ENCODE measurements around the gene C1QTNF6.

The C1QTNF6 gene

DNA sequence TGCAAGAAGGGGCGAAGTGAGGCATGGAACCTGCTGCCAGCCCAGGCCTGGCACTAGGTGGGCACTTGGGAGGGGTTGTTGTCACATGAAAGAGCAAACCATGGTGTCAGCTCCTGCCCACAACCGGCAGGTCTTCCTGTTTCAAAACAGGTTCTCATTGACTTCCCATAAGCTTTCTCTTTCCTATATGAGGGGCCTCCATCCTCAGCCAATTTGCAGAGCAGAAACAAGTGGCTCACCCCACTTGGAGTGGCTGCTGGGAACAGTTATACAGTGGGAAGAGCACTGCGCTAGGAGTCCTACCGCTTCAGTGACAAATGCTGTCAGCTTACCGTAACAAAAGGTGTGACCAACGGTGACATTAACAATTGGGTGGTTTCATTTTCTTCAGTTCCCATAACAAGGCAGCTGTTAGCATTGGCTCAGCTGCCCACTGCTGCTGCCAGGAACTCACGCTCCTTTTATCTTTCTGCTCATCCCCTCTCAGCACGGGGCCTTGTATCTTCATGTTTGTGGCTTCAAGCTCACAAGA lies 34.5 kb upstream of the C1QTNF6 start:
- H3K27ac ChIP-seq (ENCODE audit: insufficient read depth in 1 of 2, low read depth in 1 of 2, low read length in 2 of 2, poor library complexity in 1 of 2, severe bottlenecking in 2 of 2): peak overlapping the region in 1 of 2 experiments; percentile 66
- POLR2A ChIA-PET: interaction anchor here (0.6 to 1.1 kb wide), 5 partner anchors 10 to 240 kb away, joined by 3 read pairs; no protein-coding TSS in a partner anchor
- peak in 2 of 3 donors; percentile 62 to 68 for DNase-seq
- peaks cover 3 to 41% (median 31%) of the 10 kb centered on the region in 4 experiments for H3K36me3 ChIP-seq (ENCODE audit: control insufficient read depth in 4 of 4, insufficient read depth in 4 of 4, low read length in 3 of 4)
- H3K9me3 ChIP-seq (ENCODE audit: control extremely low read depth in 1 of 5, control insufficient read depth in 4 of 5, insufficient read depth in 2 of 5, low read depth in 1 of 5, low read length in 4 of 5): peaks cover 0 to 3% (median 0%) of the 10 kb centered on the region in 5 experiments
- WGBS (ENCODE audit: insufficient coverage): 45% methylated on average over 8 of the region's 8 CpGs
- CTCF ChIA-PET: interaction anchor here (0.7 to 5.2 kb wide), 6 partner anchors 16 to 38 kb away, joined by 3 to 37 read pairs (median 4); partner anchors contain the start of gene RAC2
- H3K4me1 ChIP-seq (ENCODE audit: control extremely low read depth in 1 of 4, control insufficient read depth in 4 of 4, insufficient read depth in 4 of 4, low read length in 3 of 4): peaks cover 9 to 81% (median 48%) of the 10 kb centered on the region in 4 experiments
- H3K27me3 ChIP-seq (replicated peaks in 2 of 5; ENCODE audit: control insufficient read depth in 4 of 5, insufficient read depth in 5 of 5, low read length in 4 of 5): no peaks in the 10 kb centered on the region
- no peak overlapping the region for H3K4me3 ChIP-seq (ENCODE audit: control insufficient read depth in 1 of 7, extremely low read depth in 1 of 7, insufficient read depth in 4 of 7, low read depth in 2 of 7, low read length in 6 of 7)

DNA sequence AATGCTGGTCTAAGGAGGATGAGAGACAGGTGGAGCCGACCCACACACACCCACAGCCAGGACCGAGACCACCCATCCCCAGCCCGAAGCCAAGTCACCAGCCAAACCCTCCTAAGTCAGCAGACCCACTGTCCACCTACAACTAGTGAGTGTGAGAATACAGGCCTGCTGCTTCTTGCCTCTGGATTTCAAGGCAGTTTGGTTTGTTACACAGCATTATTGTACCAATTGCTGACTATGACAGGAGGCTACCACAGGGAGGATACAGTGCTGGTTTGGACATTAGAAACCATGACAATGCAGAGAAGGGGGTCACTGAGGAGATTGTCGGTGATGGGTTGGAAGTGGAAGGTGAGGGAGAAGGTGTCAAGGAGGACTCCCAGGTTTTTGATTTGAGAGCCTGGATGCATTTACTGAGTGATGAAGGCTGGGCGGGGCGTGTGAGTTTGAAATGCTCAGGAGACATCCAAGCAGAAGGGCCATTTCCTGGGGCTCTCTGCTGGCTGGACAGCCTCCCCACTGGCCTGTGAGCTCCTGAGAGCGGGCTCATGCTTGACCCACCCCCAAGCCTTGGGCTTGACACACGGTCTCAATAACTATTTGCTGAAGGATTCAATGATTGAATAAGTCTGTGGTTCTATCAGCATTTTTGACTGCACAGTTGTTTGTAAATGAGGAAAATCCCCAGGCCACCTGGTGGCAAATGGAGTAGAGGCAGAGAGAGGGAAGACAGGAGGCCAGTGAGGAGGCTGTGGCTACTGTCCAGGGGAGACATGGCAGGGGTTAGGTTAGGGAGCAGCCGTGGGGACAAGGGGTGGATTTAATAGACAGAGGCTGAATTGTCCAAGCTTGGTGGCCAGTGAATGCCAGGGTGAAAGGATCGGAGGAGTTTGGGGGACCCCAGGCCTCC lies 33.6 kb upstream of the C1QTNF6 start:
- Histone ChIP-seq H3K4me1 (ENCODE audit: control extremely low read depth in 1 of 4, control insufficient read depth in 4 of 4, insufficient read depth in 4 of 4, low read length in 3 of 4) (peaks cover 9 to 77% (median 46%) of the 10 kb centered on the region in 4 experiments), H3K27me3 (replicated peaks in 2 of 5; ENCODE audit: control insufficient read depth in 4 of 5, insufficient read depth in 5 of 5, low read length in 4 of 5) (no peaks in the 10 kb centered on the region), H3K4me3 (ENCODE audit: control insufficient read depth in 1 of 7, extremely low read depth in 1 of 7, insufficient read depth in 4 of 7, low read depth in 2 of 7, low read length in 6 of 7) (no peak overlapping the region), H3K27ac (ENCODE audit: insufficient read depth in 1 of 2, low read depth in 1 of 2, low read length in 2 of 2, poor library complexity in 1 of 2, severe bottlenecking in 2 of 2) (peak overlapping the region in 1 of 2 experiments; percentile 66), H3K36me3 (ENCODE audit: control insufficient read depth in 4 of 4, insufficient read depth in 4 of 4, low read length in 3 of 4) (peaks cover 3 to 41% (median 31%) of the 10 kb centered on the region in 4 experiments), H3K9me3 (ENCODE audit: control extremely low read depth in 1 of 5, control insufficient read depth in 4 of 5, insufficient read depth in 2 of 5, low read depth in 1 of 5, low read length in 4 of 5) (peaks cover 0 to 3% (median 0%) of the 10 kb centered on the region in 5 experiments)
- ChIA-PET POLR2A (no interaction called here), CTCF (interaction anchor here (0.7 to 5.2 kb wide), 4 partner anchors 22 to 39 kb away, joined by 3 to 37 read pairs (median 5); partner anchors contain the start of gene RAC2)
- DNase-seq: no peak
- WGBS (ENCODE audit: insufficient coverage): 94% methylated on average over 8 of the region's 10 CpGs

DNA sequence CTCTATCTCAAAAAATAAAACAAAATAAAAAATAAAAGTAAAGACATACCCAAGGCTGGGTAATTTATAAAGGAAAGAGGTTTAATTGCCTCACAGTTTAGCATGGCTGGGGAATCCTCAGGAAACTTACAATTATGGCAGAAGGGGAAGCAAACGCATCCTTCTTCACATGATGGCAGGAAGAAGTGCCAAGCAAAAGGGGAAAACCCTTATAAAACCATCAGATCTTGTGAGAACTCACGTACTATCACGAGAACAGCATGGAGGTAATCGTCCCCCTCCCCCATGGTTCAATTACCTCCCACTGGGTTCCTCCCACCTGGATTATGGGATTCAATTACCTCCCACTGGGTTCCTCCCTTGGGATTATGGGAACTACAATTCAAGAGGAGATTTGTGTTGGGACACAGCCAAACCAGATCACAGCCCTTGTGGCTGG lies 32.5 kb upstream of the C1QTNF6 start:
- WGBS (ENCODE audit: insufficient coverage): 0% methylated on average over 2 of the region's 4 CpGs
- POLR2A ChIA-PET: no interaction called here
- H3K9me3 ChIP-seq (ENCODE audit: control extremely low read depth in 1 of 5, control insufficient read depth in 4 of 5, insufficient read depth in 2 of 5, low read depth in 1 of 5, low read length in 4 of 5): peaks cover 0 to 3% (median 0%) of the 10 kb centered on the region in 5 experiments
- H3K27me3 ChIP-seq (replicated peaks in 2 of 5; ENCODE audit: control insufficient read depth in 4 of 5, insufficient read depth in 5 of 5, low read length in 4 of 5): no peaks in the 10 kb centered on the region
- H3K27ac ChIP-seq (ENCODE audit: insufficient read depth in 1 of 2, low read depth in 1 of 2, low read length in 2 of 2, poor library complexity in 1 of 2, severe bottlenecking in 2 of 2): no peak overlapping the region
- no peak overlapping the region for H3K4me3 ChIP-seq (ENCODE audit: control insufficient read depth in 1 of 7, extremely low read depth in 1 of 7, insufficient read depth in 4 of 7, low read depth in 2 of 7, low read length in 6 of 7)
- peaks cover 9 to 76% (median 47%) of the 10 kb centered on the region in 4 experiments for H3K4me1 ChIP-seq (ENCODE audit: control extremely low read depth in 1 of 4, control insufficient read depth in 4 of 4, insufficient read depth in 4 of 4, low read length in 3 of 4)
- peak in 2 of 3 donors; percentile 48 to 58 for DNase-seq
- CTCF ChIA-PET: interaction anchor here (2.6 kb wide), 1 partner anchor 39 kb away, joined by 12 read pairs; no protein-coding TSS in a partner anchor
- H3K36me3 ChIP-seq (ENCODE audit: control insufficient read depth in 4 of 4, insufficient read depth in 4 of 4, low read length in 3 of 4): peaks cover 3 to 30% (median 21%) of the 10 kb centered on the region in 4 experiments

DNA sequence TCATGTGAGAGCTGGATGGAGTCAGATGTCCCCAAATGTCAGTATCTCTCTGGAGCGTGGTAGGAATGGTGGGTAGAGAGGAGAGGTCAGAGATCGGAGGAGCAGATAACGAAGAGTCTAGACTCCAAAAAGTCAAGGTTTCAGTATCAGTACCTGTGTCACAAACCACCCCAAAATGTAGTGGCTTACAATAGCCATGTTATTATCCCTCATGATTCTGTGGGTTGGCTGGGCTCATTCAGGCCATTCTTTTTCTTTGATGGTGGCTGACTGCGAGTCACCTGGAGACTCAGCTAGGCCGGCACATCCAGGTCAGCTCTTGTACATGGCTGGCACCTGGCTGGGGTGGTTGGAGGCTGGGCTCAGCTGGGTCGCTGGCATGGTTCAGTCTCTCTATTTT lies 31.5 kb upstream of the C1QTNF6 start:
- Histone ChIP-seq H3K36me3 (ENCODE audit: control insufficient read depth in 4 of 4, insufficient read depth in 4 of 4, low read length in 3 of 4) (peaks cover 0 to 19% (median 13%) of the 10 kb centered on the region in 4 experiments), H3K9me3 (ENCODE audit: control extremely low read depth in 1 of 5, control insufficient read depth in 4 of 5, insufficient read depth in 2 of 5, low read depth in 1 of 5, low read length in 4 of 5) (peaks cover 0 to 3% (median 0%) of the 10 kb centered on the region in 5 experiments), H3K4me1 (ENCODE audit: control extremely low read depth in 1 of 4, control insufficient read depth in 4 of 4, insufficient read depth in 4 of 4, low read length in 3 of 4) (peaks cover 9 to 69% (median 46%) of the 10 kb centered on the region in 4 experiments), H3K27me3 (replicated peaks in 2 of 5; ENCODE audit: control insufficient read depth in 4 of 5, insufficient read depth in 5 of 5, low read length in 4 of 5) (no peaks in the 10 kb centered on the region), H3K4me3 (ENCODE audit: control insufficient read depth in 1 of 7, extremely low read depth in 1 of 7, insufficient read depth in 4 of 7, low read depth in 2 of 7, low read length in 6 of 7) (no peak overlapping the region), H3K27ac (ENCODE audit: insufficient read depth in 1 of 2, low read depth in 1 of 2, low read length in 2 of 2, poor library complexity in 1 of 2, severe bottlenecking in 2 of 2) (no peak overlapping the region)
- CTCF ChIA-PET: interaction anchor here (1.4 to 4.8 kb wide), 4 partner anchors 14 to 40 kb away, joined by 3 to 31 read pairs (median 12); partner anchors contain the start of gene RAC2
- POLR2A ChIA-PET: no interaction called here
- WGBS (ENCODE audit: insufficient coverage): 90% methylated on average over 6 of the region's 6 CpGs
- no peak for DNase-seq

DNA sequence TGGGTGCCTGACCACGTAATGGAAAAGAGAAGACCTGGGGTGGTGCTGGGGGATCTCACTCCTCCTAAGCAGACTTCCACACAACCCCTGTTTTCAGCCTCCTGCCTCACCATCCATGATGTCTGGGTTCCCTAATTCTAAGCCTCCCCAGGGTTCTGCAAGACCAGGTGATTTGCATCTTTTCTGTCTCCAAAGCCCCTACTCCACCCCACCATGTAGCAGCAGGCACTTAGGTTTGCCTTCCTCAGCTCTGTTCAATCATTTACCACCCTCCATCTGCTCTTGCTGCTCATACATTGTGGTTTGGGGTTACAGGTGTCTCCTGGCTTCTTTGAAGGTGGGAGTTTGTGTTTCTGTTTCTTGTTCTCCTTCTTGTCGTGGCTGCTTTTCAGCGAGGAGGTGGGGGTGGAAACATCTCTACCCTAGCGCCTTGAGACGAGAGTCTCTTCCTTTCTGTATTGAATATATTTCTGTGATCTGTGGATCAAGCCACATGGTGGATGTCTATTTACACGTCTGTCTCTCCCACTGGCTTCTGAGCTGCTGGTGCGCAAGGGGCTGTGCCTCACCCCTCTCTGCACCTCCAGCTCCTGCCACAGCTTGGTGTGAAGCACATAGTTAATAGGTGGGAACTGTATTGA lies 30.8 kb upstream of the C1QTNF6 start:
- H3K4me1 ChIP-seq (ENCODE audit: control extremely low read depth in 1 of 4, control insufficient read depth in 4 of 4, insufficient read depth in 4 of 4, low read length in 3 of 4): peaks cover 9 to 69% (median 40%) of the 10 kb centered on the region in 4 experiments
- H3K27ac ChIP-seq (ENCODE audit: insufficient read depth in 1 of 2, low read depth in 1 of 2, low read length in 2 of 2, poor library complexity in 1 of 2, severe bottlenecking in 2 of 2): no peak overlapping the region
- WGBS (ENCODE audit: insufficient coverage): no CpG with 5 or more reads among the region's 7 CpGs
- peaks cover 0 to 3% (median 0%) of the 10 kb centered on the region in 5 experiments for H3K9me3 ChIP-seq (ENCODE audit: control extremely low read depth in 1 of 5, control insufficient read depth in 4 of 5, insufficient read depth in 2 of 5, low read depth in 1 of 5, low read length in 4 of 5)
- H3K36me3 ChIP-seq (ENCODE audit: control insufficient read depth in 4 of 4, insufficient read depth in 4 of 4, low read length in 3 of 4): peaks cover 0 to 13% (median 7%) of the 10 kb centered on the region in 4 experiments
- peak; percentile 68 to 98 (median 96) for DNase-seq
- H3K27me3 ChIP-seq (replicated peaks in 2 of 5; ENCODE audit: control insufficient read depth in 4 of 5, insufficient read depth in 5 of 5, low read length in 4 of 5): no peaks in the 10 kb centered on the region
- POLR2A ChIA-PET: interaction anchor here (0.6 kb wide), 2 partner anchors 11 to 965 kb away, joined by 3 to 6 read pairs; no protein-coding TSS in a partner anchor
- peak overlapping the region in 1 of 7 experiments; percentile 17 for H3K4me3 ChIP-seq (ENCODE audit: control insufficient read depth in 1 of 7, extremely low read depth in 1 of 7, insufficient read depth in 4 of 7, low read depth in 2 of 7, low read length in 6 of 7)
- CTCF ChIA-PET: interaction anchor here (1.4 to 4.8 kb wide), 4 partner anchors 13 to 41 kb away, joined by 3 to 31 read pairs (median 12); partner anchors contain the start of gene RAC2

DNA sequence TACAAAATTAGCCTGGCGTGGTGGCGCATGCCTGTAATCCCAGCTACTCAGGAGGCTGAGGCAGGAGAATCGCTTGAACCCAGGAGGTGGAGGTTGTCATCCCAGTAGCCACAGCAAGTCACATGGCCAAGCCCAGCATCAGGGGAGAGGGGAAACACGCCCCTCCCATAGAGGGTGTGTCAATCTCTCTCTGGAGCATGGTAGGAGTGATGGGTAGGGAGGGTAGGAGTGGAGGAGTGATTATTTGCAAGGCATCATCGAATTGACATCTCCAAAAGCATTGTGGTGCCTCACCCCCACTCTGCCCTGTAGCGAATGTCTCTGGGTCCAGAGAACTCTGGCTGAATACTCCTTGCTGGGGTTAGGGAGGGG lies 30.3 kb upstream of the C1QTNF6 start:
- H3K4me3 ChIP-seq (ENCODE audit: control insufficient read depth in 1 of 7, extremely low read depth in 1 of 7, insufficient read depth in 4 of 7, low read depth in 2 of 7, low read length in 6 of 7): peak overlapping the region in 1 of 7 experiments; percentile 17
- no peaks in the 10 kb centered on the region for H3K27me3 ChIP-seq (replicated peaks in 2 of 5; ENCODE audit: control insufficient read depth in 4 of 5, insufficient read depth in 5 of 5, low read length in 4 of 5)
- ChIA-PET CTCF (interaction anchor here (2.6 to 4.8 kb wide), 3 partner anchors 18 to 41 kb away, joined by 11 to 31 read pairs (median 12); partner anchors contain the start of gene RAC2), POLR2A (interaction anchor here (0.6 kb wide), 2 partner anchors 11 to 966 kb away, joined by 3 to 6 read pairs; no protein-coding TSS in a partner anchor)
- DNase-seq: no peak
- peaks cover 9 to 66% (median 38%) of the 10 kb centered on the region in 4 experiments for H3K4me1 ChIP-seq (ENCODE audit: control extremely low read depth in 1 of 4, control insufficient read depth in 4 of 4, insufficient read depth in 4 of 4, low read length in 3 of 4)
- peaks cover 0 to 3% (median 0%) of the 10 kb centered on the region in 5 experiments for H3K9me3 ChIP-seq (ENCODE audit: control extremely low read depth in 1 of 5, control insufficient read depth in 4 of 5, insufficient read depth in 2 of 5, low read depth in 1 of 5, low read length in 4 of 5)
- WGBS (ENCODE audit: insufficient coverage): 97% methylated on average over 4 of the region's 6 CpGs
- H3K27ac ChIP-seq (ENCODE audit: insufficient read depth in 1 of 2, low read depth in 1 of 2, low read length in 2 of 2, poor library complexity in 1 of 2, severe bottlenecking in 2 of 2): no peak overlapping the region
- peaks cover 0 to 8% (median 2%) of the 10 kb centered on the region in 4 experiments for H3K36me3 ChIP-seq (ENCODE audit: control insufficient read depth in 4 of 4, insufficient read depth in 4 of 4, low read length in 3 of 4)

Measured in common myeloid progenitor, CD34-positive (primary cell).